A673 (cell line): Measurements from ENCODE around the gene H2AZ2.
"Not testable (repeated sequence)": the region's sequence is repeated elsewhere in the genome, so short reads cannot be mapped to it uniquely, and the experiment has no call there.

Source experiments
- EZH2 ChIP-seq: fragments of 200-600 bp; sonication (generic); IDR thresholded peaks from 2 replicates; pipeline ENCODE4 v1.6.1; 2017; ENCODE audit warnings: borderline replicate concordance, low read depth, mild to moderate bottlenecking, mixed read lengths, antibody characterized with exemption, low read length; ENCODE audit not compliant: poor library complexity, severe bottlenecking
- TF ChIP-seq, protein P1 (sequence below): fragments of 300-800, 200-600 bp; sonication (generic); conservative IDR thresholded peaks from 2 replicates; pipeline ENCODE4 v1.5.1; 2017; ENCODE audit warnings: low read depth, mild to moderate bottlenecking, antibody characterized with exemption, low read length, moderate library complexity, mixed read lengths

DNA sequence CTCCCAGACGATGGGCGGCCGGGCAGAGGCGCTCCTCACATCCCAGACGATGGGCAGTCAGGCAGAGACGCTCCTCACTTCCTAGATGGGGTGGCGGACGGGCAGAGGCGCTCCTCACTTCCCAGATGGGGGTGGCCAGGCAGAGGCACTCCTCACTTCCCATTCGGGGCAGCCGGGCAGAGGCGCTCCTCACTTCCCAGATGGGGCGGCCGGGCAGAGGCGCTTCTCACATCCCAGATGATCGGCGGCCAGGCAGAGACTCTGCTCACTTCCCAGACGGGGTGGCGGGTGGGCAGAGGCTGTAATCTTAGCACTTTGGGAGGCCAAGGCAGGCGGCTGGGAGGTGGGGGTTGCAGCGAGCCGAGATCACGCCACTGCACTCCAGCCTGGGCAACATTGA lies 24.0 kb upstream of the H2AZ2 start:
- TF ChIP-seq, protein P1, sequence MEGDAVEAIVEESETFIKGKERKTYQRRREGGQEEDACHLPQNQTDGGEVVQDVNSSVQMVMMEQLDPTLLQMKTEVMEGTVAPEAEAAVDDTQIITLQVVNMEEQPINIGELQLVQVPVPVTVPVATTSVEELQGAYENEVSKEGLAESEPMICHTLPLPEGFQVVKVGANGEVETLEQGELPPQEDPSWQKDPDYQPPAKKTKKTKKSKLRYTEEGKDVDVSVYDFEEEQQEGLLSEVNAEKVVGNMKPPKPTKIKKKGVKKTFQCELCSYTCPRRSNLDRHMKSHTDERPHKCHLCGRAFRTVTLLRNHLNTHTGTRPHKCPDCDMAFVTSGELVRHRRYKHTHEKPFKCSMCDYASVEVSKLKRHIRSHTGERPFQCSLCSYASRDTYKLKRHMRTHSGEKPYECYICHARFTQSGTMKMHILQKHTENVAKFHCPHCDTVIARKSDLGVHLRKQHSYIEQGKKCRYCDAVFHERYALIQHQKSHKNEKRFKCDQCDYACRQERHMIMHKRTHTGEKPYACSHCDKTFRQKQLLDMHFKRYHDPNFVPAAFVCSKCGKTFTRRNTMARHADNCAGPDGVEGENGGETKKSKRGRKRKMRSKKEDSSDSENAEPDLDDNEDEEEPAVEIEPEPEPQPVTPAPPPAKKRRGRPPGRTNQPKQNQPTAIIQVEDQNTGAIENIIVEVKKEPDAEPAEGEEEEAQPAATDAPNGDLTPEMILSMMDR, result not testable (repeated sequence)
- not testable (repeated sequence) for TF ChIP-seq EZH2
